HG02981 (cell line): ENCODE results near the gene STK40.

ENCODE experiments used
- ATAC-seq: cut with Tn5 transposase; IDR thresholded peaks from one replicate; pipeline ENCODE4 v1.9.1; 2021; ENCODE audit warnings: mild to moderate bottlenecking, moderate library complexity; ENCODE audit not compliant: unreplicated experiment

STK40 gene

DNA sequence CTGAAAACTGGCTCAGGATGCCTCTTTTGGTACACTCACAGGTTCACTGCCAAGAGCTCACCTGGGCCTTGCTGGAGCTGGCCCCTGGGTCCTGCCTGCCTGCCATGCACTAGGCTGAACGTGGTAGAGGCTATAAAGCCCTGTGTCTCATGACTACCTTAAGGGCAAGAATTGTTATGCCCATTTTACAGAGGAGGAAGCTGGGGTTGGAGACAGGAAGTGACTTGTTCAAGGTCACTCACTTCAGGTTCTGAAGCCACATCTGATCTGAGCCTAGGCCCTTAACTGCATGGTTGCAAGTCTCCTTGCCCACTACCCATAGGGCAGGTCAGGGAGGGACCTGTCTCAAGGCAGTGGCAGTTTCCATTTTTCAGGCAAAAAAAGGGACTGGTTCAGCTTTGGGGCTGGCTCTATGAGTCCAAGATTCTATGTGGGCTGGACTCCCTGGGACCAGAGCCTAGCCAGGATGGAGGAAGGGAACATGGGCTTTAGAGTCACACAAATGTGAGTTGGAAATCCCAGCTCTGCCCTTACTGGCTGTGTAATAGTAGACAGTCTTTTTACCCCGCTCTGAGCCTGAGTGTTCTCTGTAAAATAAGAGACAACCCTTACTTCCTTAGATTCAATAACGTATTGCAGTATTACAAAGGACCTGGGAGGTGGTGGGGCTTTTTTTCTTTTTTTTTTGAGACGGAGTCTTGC is 7.8 kb downstream of the STK40 start:
- ATAC-seq: no peak

DNA sequence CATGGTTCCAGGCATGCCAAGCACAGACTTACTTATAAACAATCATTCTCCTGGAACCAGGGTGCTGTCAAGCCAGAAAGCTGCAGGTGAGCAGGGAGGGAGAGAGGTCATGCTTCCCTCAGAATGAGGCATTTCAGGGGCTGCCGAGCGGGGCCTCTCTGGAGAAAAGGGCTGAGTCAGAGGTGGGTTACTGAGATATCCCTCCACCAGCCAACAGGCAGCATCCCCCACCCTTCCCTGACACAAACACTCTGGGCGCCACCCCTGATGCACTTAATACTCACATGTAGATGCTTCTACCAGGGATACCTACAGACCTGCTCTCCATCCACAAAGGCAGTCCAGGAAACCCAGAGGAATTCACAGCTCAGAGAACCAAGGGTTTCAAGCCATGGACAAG is 13.1 kb downstream of the STK40 start:
- no peak for ATAC-seq

DNA sequence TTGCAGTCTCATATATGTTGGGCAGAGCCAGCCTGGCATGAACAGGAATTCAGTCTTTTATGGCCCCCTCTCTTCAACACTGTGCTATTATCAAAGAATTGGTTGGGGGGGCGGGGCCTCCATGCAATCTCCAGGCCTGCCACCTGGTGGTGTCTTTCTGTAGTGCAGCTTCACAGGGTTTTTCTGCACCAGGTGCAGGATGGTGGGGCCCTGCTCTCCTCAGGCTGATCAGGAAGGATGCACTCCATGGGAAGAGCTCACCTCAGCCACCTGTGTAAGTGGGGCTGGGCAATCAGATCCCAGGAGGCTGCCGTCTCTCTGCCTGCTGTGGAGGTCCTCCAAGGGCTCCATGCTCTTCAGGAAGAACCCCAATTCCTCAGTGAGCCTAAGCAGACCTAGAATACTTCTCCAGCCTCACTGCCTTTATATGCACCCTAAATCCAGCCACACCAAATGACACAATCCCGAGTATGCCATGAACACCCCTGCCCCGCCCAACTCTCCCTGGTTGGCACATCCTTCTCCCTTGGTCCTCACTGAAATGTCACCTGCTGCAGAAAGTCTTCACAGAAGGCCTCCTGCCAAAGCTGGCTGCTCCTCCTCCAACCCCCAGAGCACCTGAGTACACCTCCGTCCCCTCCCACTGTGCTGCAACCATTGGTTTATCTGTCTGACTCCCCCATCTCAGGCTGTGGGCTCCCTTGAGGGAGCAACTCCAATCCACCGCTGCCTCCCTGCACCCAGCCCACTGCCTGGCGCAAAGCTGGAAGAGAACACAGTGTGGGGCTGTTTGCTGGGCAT is 16.5 kb downstream of the STK40 start:
- ATAC-seq: no peak

DNA sequence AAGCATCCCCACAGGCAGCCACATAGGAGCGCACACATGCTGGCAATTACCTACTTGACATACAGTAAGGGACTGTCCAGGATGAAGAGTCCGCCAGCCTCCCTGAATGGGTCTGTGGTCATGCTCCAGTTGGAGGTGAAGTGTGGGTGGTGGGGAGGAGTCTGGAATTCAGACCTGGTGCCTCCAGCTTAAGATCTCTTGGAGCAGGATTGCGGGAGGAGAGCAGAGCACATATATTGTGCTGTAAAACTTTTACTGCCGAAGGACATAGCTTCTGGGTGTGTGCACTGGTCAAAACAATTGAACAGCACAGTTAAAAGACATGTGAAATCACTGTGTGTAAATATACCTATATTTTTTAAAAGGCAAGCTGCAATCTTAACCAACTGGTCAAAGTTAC is 17.9 kb downstream of the STK40 start:
- ATAC-seq: no peak

DNA sequence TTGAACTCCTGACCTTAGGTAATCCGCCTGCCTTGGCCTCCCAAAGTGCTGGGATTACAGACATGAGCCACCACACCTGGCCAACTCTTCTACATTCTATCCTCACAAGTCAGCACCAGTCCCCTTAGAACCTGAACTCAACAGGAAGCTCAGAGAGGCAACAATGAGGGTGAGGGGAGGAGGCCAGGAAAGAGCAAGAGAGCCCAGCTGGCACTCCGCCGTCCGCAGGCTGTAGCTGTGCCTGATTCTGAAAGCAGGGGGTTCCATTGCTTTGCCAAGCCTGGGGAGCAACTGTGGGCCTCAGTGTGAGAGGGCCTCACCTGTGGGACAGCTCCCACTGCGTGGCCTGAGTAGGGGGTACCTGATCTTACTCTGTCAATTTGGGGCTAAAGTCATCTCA is 18.7 kb downstream of the STK40 start:
- ATAC-seq: no peak

DNA sequence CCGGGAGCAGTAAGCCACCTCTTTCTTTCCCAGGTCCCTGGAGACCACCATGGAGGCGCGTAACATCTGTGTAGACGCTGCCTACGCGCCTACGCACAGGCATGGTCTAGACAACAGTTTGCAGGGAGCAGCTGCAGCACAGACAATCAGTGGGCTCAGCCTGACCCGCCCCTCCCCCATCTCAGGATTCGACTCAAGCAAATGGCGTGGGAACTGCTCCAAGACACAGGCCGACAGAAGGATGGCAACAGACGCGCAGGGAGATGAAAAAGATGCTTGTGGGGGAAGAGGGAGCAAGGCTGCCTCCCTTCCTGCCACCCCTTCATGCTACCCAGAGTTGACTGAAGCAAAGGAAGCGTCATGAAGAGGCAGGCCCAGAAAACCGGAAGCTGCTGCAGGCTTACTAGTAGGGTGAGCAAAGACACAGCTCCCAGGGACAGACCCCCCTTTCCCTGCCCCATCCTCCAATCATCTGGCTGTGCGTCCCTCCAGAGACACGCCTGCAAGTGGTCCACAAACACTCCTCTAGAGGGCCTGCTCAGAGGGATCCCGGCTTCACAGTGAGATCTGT is 19.5 kb downstream of the STK40 start:
- ATAC-seq: no peak

DNA sequence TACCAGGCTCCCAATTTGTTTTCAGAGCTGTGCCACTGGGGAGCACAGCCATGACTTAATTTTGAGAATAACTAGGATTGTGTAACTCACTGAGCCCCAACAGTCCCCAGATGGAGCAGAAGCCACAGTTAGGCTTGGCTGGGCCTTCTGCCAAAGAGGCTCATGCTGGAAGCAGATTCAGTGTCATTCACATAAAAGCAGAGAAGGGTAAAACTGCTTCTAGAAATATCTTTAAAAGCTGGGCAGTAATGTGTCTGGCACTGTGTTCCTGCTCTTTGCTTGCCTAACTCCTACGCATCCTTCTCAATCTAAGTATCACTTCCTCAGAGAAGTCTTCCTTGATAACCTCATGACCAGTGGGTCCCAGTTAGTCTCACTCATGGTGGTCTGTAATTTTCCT is 20.3 kb downstream of the STK40 start:
- no peak for ATAC-seq

DNA sequence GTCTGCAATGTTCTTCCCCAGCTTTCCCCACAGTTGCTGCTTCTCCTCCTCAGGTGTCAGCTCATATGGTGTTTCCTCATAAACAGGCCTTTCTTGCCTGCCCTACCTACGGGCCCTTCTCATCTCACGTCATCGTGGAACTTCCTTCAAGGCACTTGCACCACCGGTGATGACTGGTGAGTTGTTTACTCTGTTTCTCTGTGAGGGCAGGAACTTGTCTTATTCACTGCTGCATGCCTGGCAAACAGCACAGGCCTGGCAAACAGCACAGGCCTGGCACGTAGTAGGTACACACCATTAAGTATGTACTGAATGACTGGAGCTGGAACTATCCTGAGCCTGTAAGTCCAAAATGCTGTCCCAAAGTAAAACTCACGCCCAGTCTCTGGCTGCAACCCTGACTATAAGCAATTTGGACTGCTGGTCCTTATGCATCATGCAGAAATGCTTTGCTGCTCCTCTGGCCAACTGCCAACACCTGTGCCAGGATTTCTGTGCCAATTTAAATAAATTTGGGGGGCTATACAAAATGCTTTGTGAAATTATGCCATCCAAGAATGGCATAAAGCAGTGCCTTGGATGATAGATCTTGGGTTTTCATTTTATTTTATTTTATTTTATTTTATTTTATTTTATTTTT is 25.7 kb downstream of the STK40 start:
- ATAC-seq: no peak

DNA sequence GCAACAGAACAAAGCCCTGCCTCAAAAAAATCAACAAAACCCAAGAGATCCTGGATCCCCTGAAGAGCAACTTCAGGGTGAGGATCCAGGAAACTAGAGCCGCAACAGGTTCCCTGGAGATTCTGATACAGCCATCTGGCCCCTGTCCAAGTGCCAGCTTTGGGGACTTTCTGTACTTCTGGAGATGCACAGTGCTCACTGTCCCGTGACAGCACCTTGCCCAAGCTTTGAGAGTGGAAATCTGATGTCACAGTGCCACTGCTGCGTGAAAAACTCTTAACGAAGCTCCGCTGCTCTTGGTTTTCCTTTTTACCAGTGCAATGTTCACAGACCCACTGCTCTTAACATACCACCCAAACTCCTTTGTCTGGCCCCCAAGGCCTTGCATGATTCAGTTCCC is 26.3 kb downstream of the STK40 start:
- no peak for ATAC-seq

DNA sequence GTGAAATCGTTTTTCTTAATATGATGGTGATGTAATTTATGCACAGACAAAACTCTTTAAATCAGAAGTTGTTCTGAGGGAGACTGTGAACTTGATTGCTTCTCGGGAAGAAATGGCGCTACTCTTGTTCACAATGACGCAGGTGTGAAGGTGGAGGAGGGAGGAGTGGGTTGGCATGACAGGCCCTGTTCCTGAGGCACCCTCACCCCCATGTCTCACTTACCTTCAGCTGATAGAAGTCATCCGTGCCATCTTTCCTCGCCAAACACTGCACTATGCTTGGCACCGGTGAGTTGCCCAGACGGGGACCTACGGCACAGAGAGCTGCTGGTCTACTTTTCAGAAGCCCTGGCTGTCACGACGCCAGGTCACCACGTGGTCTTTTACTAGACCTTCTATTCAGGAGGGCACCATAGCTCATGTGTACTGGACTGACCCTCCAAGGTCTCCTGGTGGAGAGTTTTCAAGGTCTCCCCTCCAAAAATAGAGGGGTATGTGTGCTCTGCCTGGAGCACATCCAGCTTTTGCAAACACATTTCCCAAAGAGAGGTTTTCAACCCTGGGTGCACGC is 27.1 kb downstream of the STK40 start:
- no peak for ATAC-seq

DNA sequence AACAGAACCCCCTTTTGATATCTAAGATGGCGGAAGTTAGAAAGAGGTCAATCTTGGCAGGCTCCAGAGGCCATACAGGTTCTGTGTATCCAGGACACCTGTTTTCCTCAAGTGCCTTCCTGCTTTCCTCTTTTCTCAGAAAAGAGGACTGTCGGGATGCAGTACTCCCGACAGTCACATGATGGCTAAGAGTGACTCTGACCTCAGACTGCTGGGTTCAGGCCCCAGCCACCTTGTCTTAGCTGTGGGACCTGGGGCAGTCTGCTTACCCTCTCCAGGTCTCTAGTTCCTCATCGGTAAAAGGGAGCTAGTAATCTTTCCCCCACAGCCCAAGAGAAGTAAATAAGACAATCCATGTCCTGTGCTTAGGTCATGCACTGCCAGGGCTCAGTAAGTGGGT is 29.9 kb downstream of the STK40 start:
- no peak for ATAC-seq

DNA sequence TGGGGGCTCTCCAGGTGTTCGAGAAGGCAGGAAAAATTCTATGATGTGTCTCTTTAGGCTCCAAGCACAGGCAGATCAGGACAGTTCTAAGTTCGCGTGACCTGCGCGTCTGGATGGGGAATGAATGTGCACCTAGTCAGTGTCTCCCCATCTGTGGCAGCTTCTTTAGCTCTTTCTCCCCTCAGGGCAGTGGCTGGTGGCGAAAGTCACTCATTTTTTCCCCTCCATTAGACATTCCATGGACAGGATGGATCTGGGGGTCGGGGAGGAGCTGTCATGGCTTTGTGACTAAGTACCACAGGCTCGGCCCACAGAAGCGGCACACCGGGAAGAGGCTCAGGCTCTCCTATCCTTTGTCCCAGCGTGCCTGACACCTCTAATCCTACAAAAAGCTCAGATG is 31.2 kb downstream of the STK40 start:
- ATAC-seq: no peak

DNA sequence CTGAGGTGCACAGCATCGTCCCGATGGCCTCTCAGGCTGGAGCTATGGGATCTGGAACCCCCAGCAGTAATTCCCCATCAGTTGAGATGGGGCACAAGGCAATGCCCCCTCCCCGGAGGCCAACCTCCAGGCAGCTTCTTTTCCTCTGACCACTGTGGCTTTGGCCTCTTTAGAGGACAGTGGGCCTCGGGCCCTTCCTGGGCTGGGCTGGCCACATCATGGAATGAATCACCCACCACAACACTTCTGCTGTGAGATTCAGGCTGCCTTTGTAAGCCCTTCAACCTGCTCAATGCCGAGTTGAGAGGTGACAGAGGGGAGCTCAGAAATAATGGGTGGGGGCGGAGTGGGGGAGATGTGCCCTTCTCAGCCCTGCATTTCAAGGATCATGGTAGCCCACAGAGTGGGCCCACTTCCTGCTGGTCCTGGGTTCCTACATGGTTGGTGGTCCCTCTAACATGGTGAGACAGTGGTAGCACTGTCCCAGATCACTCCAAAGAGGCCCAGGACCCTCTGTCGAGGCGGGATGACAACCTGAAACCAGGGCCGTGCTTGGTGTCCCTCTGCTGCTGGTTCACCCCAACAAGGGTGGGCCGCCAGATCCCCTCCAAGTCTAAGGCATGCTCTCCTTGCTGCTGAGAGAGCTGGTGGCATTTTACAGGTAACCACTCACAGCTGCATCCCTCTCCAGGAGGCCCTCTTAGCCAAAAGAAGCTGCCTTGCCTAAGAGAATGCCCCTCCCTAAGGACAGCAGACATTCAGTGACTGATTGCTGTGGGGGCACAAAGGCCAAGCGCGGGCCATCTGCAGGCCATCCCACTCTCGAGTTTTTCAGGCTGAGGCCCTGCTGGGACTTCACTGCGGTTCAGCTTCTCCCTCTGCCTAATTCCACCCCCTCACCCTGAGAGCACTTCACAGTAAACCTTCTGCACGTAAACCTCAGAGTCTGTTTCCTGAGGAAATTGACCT is 32.5 kb downstream of the STK40 start:
- no peak for ATAC-seq

DNA sequence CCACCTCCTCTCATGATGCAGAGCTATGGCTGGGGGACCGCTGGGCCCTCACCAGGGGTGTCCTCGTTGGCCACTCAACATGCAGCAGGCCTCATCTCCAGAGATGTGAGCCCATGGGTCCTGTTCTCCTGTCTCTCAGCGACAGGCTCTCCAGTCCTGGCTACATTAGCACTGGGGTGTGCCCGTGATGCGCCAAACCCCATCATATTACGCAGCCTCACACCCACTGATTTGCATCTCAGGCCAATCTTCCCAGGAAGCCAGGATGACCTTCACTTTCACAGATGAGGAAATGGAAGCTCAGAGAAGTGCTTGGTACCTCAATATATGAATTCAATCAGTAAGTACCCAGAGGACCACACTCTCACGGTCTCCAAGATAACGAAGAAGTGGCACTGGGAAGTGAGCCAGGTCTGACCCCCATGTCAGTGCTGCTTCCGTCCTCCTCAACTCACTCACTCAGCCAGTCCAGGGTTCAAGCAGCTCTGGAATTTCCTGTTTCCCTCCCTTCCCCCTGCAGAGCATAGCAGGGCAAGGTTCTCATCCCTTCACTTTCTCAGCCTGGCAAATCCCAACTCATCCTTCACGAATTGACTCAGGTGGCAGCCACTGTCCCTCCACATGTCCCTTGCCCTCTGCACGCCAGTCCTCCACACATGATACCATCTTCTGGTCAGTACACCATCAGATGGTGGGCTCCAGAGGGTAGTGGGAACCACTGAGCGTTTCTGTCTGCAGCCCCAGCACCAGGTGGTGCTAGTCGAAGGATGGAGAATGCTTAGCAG is 33.4 kb downstream of the STK40 start:
- no peak for ATAC-seq

DNA sequence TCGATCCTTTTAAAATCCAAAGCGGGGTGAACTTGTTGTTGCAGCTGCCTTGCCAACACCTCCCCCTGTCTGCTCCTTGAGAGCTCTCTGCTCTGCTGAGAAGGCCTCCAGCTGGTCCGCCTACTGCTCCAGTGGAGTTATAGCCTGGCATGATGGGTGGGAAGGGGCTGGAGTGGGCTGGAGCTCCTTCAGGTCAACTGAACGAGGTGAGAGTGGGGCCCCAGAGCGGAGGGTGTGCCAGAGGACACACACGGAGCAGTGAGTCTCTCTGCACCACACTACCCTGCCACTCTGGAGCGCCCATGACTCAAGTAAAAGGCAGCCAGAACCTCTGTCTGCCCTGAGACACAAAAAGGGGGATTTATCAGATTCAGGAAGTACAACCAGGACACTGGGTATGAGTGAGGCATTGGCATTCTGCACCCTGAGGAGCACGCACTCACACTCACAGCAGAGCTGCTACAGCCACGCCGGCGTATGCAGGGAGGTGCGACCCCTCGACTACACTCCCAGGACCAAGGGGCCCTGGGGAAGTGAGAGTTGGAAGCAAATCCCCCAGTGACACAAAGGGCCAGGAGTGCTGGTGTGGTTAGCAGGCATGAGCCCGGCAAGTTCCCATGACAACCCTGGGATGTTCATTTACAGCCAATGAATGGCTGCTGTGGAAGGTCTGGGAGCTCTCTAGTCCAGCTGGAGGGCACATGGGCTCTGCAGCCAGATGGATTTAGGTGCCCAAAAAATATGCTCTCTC is 34.3 kb downstream of the STK40 start:
- ATAC-seq: no peak

DNA sequence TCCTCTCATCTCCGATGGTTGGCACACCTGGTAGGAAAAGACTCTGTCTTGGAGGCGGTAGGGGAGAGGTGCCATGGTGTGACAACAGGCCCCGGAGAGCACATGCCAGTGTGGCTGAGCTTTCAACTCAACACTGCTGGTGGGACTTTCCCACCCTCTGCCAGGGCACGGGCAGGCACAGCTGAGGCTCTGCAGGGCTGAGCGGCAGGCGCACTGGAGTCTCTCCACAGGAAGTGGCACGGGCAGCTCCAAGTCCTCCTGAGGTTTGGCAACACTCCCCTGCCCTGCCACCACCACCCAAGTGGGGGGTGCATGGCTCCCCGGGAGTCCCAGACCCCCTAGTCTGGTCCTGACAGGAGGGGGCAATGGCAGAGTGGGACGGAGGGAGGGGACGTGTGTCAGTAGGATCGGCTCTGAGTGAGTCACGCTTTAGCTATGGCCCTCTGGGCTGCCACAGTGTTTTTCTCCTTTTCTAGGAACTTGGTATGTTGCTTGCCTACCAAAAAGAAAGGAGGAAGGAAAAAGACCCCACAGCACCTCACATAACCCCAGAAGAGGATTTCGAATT is 35.0 kb downstream of the STK40 start:
- ATAC-seq: no peak

DNA sequence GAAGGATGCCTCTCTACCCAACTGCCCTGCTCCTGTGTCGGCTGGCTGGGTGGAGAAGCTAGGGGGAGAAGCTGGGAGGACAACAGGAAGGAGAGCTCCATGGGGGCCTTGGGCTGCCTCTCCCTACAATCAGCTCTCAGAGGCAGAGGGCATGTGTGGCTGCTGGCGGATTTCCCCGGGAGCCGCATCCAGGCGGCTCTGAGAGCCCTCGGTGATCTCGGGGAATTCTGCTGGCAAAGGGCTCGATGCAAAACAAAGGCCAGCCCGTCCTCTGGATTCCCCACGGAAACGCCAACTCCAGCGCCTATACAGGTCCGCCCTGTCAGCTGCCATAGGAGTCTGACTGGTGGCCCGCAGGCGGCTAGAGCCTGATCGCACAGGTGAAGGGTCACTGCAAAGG is 35.9 kb downstream of the STK40 start:
- ATAC-seq: no peak

DNA sequence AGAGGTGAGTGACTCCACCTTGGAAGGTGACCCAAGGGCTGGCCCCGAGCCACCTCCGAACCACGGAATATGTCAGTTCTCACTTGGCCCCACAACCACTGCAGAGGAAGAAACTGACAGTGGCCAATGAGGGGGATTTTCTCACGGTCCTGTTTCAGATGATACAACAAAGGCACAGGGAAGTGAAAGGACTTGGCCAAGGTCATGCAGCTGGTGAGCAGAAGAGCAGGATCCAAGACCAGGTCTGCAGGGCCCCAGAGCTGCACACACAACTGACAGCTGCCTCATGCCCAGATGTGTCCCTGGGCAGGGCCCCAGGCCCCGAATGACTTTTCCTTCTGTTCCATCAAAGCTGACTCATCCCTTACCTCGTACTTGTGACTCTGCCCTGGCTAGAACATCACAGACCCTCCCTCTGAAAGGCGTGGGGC is 36.5 kb downstream of the STK40 start:
- ATAC-seq: peak; percentile 78
